NCI-H82 treated with DMSO at 0.1 percent for 48 hours (cell line): ENCODE data around the gene GIGYF1.

ENCODE experiments used
- DNase-seq: peaks from one replicate; lab custom pipeline; 2025; ENCODE audit not compliant: unreplicated experiment; lab: John Stamatoyannopoulos, UW

GIGYF1 gene

DNA sequence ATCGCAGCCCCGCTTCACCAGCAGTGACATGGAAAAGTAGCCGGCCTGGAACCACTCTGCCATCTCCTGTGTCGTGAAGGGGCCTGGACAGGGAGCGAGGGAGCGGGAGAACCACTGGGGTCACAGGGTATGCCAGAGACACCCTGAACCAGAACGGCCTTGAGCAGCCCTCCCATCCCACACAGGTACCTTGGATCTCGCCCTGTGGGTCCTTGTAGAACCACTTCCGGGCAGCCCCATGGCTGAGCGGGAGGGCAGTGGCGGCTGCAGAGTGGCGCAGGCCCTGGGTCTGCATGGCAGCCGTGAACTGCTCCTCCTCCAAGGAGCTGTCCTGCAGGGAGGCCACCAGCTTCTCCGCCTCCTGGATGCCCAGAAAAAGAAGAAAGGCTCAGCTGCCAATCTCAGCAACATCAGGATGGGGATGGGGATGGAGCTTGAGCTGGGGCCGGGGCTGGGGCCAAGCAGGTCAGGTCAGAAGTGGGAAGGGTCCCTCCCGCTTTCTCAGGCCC is 9.5 kb downstream of the GIGYF1 start:
- no peak for DNase-seq

DNA sequence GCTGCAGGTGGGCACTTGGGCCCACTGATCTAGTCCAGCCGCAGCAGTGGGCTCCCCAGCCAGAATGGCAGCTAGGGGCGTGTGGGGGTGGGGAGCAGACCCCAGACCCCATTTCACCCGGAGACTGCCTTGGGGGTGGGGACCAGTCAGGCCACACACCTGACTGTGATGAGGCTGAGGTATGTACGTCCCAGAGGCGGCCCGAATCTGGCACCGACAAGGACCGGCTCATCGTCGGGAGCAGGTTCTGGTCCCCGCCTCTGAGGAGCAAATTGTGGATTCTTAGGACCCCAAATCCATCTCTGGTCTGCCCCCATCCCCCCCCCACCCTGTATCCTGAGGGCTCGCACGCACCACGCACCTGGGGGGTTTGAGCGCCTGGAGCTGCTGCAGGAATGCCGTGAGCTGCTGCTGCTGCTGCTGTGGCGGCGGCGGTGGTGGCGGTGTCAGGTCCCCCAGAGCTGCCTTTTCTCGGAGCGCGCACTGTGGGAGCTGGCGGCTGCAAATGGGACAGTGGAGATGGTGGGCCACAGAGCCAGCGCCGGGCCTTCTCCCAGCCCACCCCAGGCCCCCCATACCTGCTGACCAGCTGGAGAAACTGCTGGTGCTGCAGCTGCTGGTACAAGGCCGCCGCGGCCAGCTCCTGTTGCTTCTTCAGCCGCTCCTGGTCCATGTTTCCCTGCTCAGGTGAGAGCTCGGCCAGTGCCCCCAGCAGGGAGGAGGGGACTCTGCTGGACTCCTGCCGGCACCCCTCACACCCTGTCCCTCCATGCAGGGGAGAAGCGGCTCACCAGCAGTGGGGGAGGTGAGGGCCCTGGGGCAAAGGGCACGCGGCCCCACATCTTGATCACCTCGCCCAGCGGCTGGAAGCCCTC is 10.2 kb downstream of the GIGYF1 start:
- DNase-seq, result no peak

DNA sequence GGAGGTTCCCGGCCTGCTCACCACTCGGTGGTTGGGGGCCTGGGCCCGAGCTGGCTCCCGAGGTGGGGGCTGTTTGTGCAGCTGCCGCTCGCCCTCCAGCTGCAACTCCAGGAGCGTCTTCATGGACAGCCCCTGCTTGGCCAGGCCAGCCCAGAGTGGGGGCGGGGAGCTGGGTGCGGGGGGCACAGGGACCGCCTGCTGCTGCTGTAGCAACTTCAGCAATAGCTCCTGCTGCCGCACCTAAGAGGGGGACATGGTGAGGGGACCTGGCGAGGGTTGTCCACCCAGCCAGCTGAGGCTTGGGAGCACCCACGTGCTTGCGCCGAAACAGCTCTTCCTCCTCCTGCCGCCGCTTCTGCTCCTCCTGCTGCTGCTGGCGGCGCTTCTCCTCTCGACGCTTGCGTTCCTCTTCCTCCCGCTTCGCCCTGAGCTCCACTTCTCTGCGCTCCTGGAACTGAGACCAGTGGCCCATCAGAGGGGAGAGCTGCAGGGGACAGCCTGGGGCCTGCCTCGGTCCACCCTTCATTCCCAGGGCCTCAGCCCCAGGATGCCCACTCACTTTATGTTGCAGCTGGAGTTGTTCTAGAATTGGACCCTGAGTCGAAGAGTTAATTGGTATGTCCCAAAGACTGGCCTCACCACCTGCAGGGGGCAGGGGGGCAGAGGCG is 10.9 kb downstream of the GIGYF1 start:
- no peak for DNase-seq

DNA sequence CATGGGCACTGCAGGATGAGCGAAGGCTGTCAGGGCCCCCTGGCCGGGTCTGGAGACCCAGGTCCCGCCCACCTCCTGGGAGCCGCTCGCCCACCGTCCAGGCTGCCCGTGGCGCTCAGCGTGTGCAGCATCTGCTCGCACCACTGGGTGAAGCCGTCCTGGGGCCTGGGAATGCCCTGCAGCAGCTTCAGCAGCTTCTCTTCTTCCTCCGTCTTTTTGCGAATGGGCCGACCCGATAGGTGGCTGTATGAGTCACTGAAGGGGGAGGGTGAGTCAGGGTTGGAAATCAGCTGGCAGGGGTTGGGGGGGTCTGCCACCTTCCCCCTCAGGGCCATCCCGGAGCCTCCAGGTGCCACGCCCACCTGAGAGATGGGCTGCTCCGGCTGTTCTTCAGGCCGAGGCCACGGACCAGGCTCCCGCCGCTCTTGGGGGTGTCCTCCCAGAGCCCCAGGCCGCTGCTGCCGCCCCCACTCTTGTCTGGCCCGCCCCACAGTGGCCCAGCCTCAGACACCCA is 11.8 kb downstream of the GIGYF1 start:
- no peak for DNase-seq

- DNase-seq, result no peak
Measured at GRCh38 chr7:100681491-100682227, 12.4 kb downstream of the GIGYF1 start.

DNA sequence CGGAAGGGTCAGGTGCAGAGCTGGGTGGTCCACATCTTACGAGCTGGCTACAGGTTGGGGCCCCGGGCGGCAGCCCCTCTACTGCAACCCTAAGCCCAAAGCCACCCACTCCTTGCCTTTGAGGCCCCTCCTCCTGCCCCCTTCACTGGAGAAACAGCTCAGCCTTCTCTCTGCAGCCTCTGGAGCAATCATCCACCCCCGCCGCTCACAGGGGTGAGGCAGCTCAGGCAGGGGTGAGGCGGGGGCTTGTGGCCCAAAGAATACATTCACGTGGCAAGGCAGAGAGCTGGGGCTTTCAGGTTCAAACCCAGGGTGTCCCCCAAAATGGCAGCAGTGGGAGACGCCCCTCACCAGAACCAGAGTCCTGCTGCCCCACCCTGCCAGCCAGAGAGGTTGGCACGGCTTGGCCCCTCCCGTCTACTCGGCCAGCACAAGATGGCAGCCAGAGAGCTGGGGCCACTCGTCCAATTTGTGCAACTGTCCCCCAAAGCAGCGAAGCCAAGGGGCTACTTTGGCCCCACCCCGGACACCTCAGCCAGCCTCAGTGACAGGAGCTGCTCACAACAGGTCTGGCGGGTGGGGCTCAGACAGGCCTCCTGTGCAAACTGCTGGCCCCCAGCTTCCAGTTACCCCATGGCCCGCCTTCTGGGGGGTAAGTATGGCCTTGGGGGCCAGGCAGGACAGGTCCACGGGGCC is 13.3 kb downstream of the GIGYF1 start:
- no peak for DNase-seq

GRCh38 chr7:100679927-100680575 is 14.0 kb downstream of the GIGYF1 start:
- no peak for DNase-seq

DNA sequence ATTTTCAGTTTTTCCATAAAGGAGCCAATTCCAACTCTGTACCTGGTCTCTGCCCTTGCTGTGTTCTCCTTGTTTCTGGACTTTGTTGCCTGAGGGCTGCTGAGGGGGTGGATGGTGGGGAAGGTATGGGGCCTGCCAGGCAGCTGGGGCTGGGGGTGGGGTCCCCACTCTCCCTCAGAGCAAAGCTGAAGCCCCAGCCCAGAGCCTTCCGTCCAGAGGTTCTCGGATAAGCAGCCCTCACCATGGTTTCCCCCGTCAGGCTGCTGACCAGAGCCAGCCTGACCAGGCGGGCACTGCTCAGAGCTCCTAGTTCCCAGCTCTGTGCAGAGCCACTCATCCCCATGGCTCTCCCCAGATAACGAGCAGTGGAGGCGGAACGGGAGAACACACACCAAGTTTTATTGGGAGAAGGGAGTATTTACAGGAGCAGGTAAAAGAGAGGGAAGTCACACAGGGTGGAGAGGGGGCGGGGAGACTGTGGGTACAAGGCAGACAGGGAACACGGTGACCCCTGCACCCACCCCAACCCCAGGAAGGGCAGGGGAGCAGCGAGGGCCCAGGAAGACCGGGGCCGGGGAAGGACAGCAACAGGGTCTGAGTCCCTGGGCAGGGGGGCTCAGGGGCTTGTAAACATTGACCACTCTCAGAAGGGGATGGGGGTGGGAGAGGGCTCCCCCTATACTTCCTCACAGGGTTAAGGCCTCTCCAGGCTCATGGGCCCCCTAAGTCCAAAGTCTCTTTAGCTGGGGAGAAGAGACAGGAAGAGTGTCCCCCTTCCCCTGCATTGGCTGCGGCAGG is 14.7 kb downstream of the GIGYF1 start:
- no peak for DNase-seq

DNA sequence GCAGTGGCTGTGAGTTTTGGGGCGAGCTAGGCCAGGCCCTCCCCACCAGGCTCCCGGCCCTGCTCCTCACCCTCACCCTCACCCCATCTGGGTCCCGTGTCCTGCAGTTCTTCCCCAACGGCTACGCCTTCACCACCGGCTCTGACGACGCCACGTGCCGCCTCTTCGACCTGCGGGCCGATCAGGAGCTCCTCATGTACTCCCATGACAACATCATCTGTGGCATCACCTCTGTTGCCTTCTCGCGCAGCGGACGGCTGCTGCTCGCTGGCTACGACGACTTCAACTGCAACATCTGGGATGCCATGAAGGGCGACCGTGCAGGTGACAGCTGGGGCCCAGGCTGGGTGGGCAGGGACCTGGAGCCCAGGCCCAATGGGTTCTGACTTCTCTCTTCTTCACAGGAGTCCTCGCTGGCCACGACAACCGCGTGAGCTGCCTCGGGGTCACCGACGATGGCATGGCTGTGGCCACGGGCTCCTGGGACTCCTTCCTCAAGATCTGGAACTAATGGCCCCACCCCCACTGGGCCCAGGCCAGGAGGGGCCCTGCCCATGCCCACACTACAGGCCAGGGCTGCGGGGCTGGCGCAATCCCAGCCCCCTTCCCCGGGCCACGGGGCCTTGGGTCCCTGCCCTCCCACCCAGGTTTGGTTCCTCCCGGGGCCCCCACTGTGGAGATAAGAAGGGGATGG is 15.6 kb downstream of the GIGYF1 start:
- DNase-seq, result no peak

DNA sequence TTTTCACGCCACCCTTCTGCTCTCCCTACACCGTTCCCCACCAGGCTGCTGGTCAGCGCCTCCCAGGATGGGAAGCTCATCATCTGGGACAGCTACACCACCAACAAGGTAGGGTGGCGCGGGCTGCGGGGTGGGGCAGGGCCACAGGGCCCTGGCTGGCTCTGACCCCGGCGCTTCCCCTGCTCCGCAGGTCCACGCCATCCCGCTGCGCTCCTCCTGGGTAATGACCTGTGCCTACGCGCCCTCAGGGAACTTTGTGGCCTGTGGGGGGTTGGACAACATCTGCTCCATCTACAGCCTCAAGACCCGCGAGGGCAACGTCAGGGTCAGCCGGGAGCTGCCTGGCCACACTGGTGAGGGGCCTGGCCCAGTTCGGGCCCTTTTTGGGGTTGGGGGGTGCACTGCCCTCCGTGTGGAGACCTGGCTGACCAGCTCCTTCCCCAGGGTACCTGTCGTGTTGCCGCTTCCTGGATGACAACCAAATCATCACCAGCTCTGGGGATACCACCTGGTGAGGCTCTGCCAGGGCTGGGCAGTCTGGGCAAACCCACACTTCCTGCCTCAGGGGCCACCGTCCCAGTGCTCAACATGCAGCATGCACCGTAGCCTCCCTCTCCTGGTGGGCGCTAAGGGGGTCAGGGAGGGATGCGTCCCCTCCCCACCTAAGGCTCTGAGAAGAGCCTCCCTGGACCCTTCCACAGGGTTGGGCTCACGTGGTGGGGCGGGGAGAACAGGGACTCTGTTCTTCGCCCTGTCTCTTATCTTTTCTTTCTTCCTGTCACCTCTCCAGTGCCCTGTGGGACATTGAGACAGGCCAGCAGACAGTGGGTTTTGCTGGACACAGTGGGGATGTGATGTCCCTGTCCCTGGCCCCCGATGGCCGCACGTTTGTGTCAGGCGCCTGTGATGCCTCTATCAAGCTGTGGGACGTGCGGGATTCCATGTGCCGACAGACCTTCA is 16.5 kb downstream of the GIGYF1 start:
- DNase-seq, result no peak

DNA sequence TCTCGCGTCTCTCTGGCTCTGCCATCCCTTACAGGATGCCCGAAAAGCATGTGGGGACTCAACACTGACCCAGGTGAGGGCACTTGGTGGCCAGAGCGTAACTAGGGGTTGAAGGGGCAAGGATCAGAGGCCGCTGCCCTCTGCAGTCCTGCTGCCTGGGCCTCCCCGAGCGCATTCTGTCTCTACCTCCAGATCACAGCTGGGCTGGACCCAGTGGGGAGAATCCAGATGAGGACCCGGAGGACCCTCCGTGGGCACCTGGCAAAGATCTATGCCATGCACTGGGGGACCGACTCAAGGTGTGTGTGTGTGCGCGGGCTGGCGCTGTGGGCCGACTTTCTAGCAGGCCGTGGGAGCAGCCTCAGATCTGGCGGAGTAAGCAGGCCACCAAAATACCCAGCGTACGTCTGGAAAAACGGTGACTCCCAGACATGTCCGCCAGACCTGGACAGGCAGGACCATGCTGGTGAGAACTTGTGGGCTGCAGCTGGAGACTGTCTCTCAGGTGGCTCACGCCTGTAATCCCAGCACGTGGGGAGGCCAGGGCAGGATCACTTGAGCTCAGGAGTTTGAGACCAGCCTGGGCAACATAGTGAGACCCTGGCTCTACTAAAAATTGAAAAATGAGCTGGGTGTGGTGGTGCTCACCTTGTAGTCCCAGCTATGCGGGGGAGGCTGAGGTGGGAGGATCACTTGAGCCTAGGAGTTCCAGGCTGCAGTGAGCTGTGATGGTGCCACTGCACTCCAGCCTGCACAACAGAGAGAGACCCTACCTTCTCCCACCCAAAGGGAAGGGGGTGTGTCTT is 17.3 kb downstream of the GIGYF1 start:
- no peak for DNase-seq

GRCh38 chr7:100675581-100676350 is 18.3 kb downstream of the GIGYF1 start:
- DNase-seq, result no peak

- no peak for DNase-seq
Measured at GRCh38 chr7:100675105-100675451, 19.0 kb downstream of the GIGYF1 start.

DNA sequence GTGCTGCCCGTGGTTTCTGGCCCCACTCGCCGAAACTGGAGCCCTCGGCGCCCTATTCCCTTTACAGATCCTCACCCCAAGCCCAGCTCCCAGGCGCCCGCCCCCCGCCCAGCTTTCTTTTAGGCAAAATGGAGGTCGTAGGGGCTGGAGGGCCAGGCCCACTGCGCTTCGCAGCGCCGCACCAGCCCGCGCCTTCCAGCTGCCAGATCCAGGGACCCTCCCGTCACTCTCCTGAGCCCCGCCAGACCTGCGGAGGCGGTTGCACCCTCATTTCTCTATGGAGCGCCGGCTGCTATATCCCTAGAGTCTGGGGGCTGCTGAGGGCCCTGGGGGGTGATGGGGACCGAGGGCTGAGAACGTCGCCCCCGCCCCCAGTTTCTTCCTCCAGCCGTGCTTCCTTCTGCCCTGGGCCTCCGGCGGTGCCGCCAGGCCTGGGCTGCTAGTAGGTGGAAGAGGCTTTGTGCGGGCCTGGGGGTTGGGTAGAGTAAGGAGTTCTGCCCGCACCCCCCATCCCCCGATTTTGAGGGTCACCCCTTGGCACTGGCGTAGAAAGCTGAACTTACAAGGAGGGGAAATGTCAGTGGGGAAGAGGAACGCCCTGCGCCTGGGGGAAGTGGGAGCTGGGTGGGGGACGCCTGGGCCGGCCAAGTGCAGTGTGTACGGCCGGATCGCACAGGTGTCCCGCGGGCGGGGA is 19.5 kb downstream of the GIGYF1 start:
- DNase-seq, result no peak

DNA sequence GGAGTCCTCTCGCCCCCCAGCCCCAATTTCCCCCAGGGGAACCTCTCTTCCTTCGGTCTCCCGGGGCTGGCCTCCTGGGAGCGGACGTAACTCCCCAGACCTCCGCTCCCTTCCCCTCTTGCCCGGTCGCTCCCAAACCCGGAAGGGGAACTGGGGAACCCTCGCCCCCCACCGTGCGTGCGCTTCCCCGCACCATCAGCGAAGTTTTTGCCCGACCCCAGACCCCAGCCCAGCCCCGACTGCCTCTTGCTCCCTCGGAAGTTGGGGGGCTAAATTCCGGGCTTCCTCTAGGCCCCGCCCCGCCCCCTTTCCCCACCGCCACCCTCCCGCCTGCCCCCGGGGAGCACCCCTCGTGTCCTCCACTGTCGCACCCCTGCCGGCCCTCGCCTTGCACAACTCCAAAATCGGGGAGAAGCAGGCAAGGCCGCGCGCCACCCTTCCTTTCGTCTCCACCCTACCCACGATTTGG is 20.1 kb downstream of the GIGYF1 start:
- no peak for DNase-seq
